Natural killer cell treated with Interleukin-12 subunit alpha and Interleukin-12 subunit beta and Interleukin-15 and Interleukin-18, amount 100 ng/mL, for 72 hours (primary cell): ENCODE data around the gene WIPI1. TPM values are rescaled to one million over a fixed set of nuclear protein-coding genes. Genes with fewer than 3 reads are reported as not detected.
"Not testable (repeated sequence)": the region's sequence is repeated elsewhere in the genome, so short reads cannot be mapped to it uniquely, and the experiment has no call there.

ENCODE experiments used
- ATAC-seq, 2 donors: fragments of 150-1000 bp; cut with Tn5 transposase in 1 of 2; sonication (Bioruptor Pico), chemical (Tn5 transposase) in 1 of 2; 2 replicates each; pipeline ENCODE4 v1.10.0; 2021
- DNase-seq: peaks from one replicate; pipeline ENCODE4 v3.0.0; 2022; ENCODE audit warnings: low spot score
- H3K27ac Mint-ChIP-seq, 2 donors: 1 replicate in 1 of 2; 2 replicates in 1 of 2; pipeline ENCODE4 v1.8.0; 2022; ENCODE audit warnings: mixed read lengths in 2 of 2, mild to moderate bottlenecking in 1 of 2, moderate library complexity in 1 of 2
- H3K27me3 Mint-ChIP-seq, 2 donors: 1 replicate in 1 of 2; 2 replicates in 1 of 2; pipeline ENCODE4 v1.8.0; 2022; ENCODE audit warnings: mixed read lengths in 2 of 2
- H3K36me3 Mint-ChIP-seq: one replicate; pipeline ENCODE4 v1.8.0; 2022; ENCODE audit warnings: mixed read lengths
- H3K4me1 Mint-ChIP-seq, 2 donors: 1 replicate in 1 of 2; 2 replicates in 1 of 2; pipeline ENCODE4 v1.8.0; 2022; ENCODE audit warnings: low read depth in 2 of 2, mixed read lengths in 2 of 2, mild to moderate bottlenecking in 1 of 2
- H3K4me3 Mint-ChIP-seq: one replicate; pipeline ENCODE4 v1.8.0; 2022; ENCODE audit warnings: mixed read lengths
- H3K9me3 Mint-ChIP-seq: 2 replicates; pipeline ENCODE4 v1.8.0; 2022; ENCODE audit warnings: mixed read lengths
- total RNA-seq, 2 donors: library from RNA; stranded (reverse); gene quantifications; one replicate each; pipeline ENCODE4 v1.2.3, GENCODE V29; 2022

The WIPI1 gene
- total RNA-seq, 2 donors from 2014 or later = 26.5 to 39.1 TPM

DNA sequence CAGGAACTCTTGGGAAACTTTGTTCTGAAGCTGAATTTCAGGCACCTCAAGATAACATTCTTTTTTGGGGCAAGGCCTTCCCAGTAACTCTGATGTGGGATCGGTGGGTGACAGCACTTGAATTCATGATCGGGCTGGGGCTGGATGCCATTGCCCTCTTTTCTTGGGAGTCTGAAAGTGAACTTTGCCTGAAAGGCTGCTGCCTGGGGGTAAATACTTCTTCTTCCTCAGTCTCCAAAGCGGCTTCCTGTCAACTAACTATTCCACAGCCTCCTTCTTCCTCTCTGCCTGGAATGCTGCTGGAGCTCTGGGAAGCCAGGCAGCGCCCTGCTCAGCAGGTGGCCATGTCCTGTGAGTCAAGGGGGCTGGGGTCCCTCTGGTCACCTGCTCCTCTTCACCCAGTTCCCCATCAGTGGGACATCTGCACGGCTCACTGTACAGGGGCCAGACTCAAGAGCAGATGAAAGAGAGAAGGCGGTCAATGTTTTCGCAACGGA is 79.5 kb downstream of the WIPI1 start:
- Mint-ChIP-seq H3K27ac (no peak overlapping the region), H3K4me1 (peaks cover 0 to 14% of the 10 kb centered on the region in 2 donors), H3K27me3 (no peaks in the 10 kb centered on the region), H3K36me3 (no peaks in the 10 kb centered on the region), H3K9me3 (no peaks in the 10 kb centered on the region), H3K4me3 (no peak overlapping the region)
- ATAC-seq (no peak), DNase-seq (no peak)

GRCh38 chr17:68376178-68376577 is 81.1 kb downstream of the WIPI1 start:
- not testable (repeated sequence) for DNase-seq, H3K36me3 Mint-ChIP-seq, H3K27me3 Mint-ChIP-seq, H3K27ac Mint-ChIP-seq, H3K9me3 Mint-ChIP-seq, H3K4me3 Mint-ChIP-seq, H3K4me1 Mint-ChIP-seq, ATAC-seq

- no peak for DNase-seq
- Mint-ChIP-seq H3K9me3 (no peaks in the 10 kb centered on the region), H3K36me3 (no peaks in the 10 kb centered on the region), H3K27me3 (no peaks in the 10 kb centered on the region), H3K4me3 (no peak overlapping the region), H3K27ac (no peak overlapping the region), H3K4me1 (no peaks in the 10 kb centered on the region)
- no peak for ATAC-seq
Measured at GRCh38 chr17:68375566-68375965, 81.7 kb downstream of the WIPI1 start.

Other genes starting within 250 kb of the WIPI1 start
- gene AMZ2, start 209.5 kb downstream of the WIPI1 start, total RNA-seq = 10 to 100 TPM; 47.1 to 62.2 TPM
- 1 to 10 TPM; 2.4 to 5.8 TPM for gene SLC16A6, start 166.4 kb downstream of the WIPI1 start, total RNA-seq
- 1 to 10 TPM; 2.4 to 4.7 TPM for gene ARSG, start 166.0 kb downstream of the WIPI1 start, total RNA-seq
- gene PRKAR1A, start 54.9 kb upstream of the WIPI1 start, total RNA-seq = 100 to 1,000 TPM; 154 to 230 TPM
- not detected for gene FAM20A, start 143.9 kb upstream of the WIPI1 start, total RNA-seq